Stomach (tissue), 9 donors: ENCODE measurements around the gene SP3. TPM values are rescaled to one million over a fixed set of nuclear protein-coding genes. Genes with fewer than 3 reads are reported as not detected.

Experiments
- DNase-seq, 2 donors: peaks; one replicate each; pipeline versions ENCODE4 v3.0.0 to v3.0.0-alpha.2; 2013 to 2019
- H3K27ac ChIP-seq, 5 donors: fragments of 200-600 bp in 4 of 5; sonication (generic) in 4 of 5; one replicate each; pipeline ENCODE4 v1.5.1; 2013 to 2019; ENCODE audit warnings: mild to moderate bottlenecking in 1 of 5, moderate library complexity in 1 of 5
- H3K27me3 ChIP-seq, 3 donors: fragments of 200-600 bp; sonication (generic); one replicate each; pipeline ENCODE4 v1.5.1; 2017 to 2019; ENCODE audit warnings: mixed run types in 1 of 3
- H3K36me3 ChIP-seq, 4 donors: fragments of 200-600 bp; sonication (generic); 1 replicate in 3 of 4; 2 replicates in 1 of 4; pipeline ENCODE4 v1.5.1; 2016 to 2019
- H3K4me1 ChIP-seq, 4 donors: fragments of 200-600 bp; sonication (generic); one replicate each; pipeline ENCODE4 v1.5.1; 2016 to 2019
- H3K4me3 ChIP-seq, 4 donors: fragments of 200-600 bp; sonication (generic) in 3 of 4; one replicate each; pipeline ENCODE4 v1.5.1; 2016 to 2019; ENCODE audit warnings: mild to moderate bottlenecking in 1 of 4
- H3K9me3 ChIP-seq, 4 donors: fragments of 200-600 bp; sonication (generic); one replicate each; pipeline ENCODE4 v1.5.1; 2016 to 2019
- EP300 ChIP-seq: sonication (generic); formaldehyde crosslinking; IDR thresholded peaks from one replicate; pipeline ENCODE4 v1.6.1; 2017; ENCODE audit warnings: antibody characterized with exemption
- POLR2A ChIP-seq, 4 donors: fragments of 450-650 bp; IDR thresholded peaks; one replicate each; pipeline ENCODE4 v1.6.1; 2016; ENCODE audit warnings: antibody characterized with exemption in 4 of 4, control low read depth in 2 of 4, mild to moderate bottlenecking in 1 of 4, moderate library complexity in 1 of 4
- POLR2AphosphoS5 ChIP-seq, 3 donors: sonication (generic); formaldehyde crosslinking; IDR thresholded peaks; one replicate each; pipeline ENCODE4 v1.6.1; 2016; ENCODE audit warnings: antibody characterized with exemption in 3 of 3
- WGBS, 5 donors: extraction: QIAGEN DNeasy Blood & Tissue Kit in 3 of 5; methylation state at CpG; one replicate each; pipeline versions ENCODE4 v1.1.5 to v1.1.7; 2013 to 2018; 5-methylcytosine and 5-hydroxymethylcytosine counted together
- intact Hi-C: fragments of 100-400 bp; cut with DNase I; formaldehyde crosslinking; loops from one replicate; pipeline ENCODE4 v1.15.1; 2023; ENCODE audit warnings: low total_unique reads
- polyA plus RNA-seq, 3 donors: library from polyadenylated mRNA; stranded (reverse); fragments of 200-250 nt; gene quantifications; one replicate each; pipeline ENCODE4 v1.2.3, GENCODE V29; 2013
- total RNA-seq, 5 donors: library from RNA; depleted of rRNA; stranded (reverse); fragments of >200 nt; gene quantifications; one replicate each; pipeline versions ENCODE4 v1.1.0 to v1.2.3, GENCODE V29; 2014 to 2016
- TF ChIP-seq, protein P1 (sequence below), 7 experiments: fragments of 450-650 bp in 4 of 7; fragments of 200-600 bp in 3 of 7; sonication (generic) in 3 of 7; IDR thresholded peaks; one replicate each; pipeline ENCODE4 v1.5.1; 2016 to 2019; ENCODE audit warnings: antibody characterized with exemption in 7 of 7, control low read depth in 2 of 7, mild to moderate bottlenecking in 1 of 7
- donor health status: healthy with polysubstance abuse.
- donor health status: Bipolar disorder and iron deficiency.
- donor health status: healthy.

SP3 gene
- total and polyA plus RNA-seq, 8 donors, result 15.0 to 147 (median 45.2) TPM

GRCh38 chr2:173985605-173985992 is 20.4 kb upstream of the SP3 start:
- peaks cover 38 to 68% (median 62%) of the 10 kb centered on the region in 4 donors for H3K4me1 ChIP-seq
- 24 to 36% (median 31%) methylated on average over 1 of the region's 1 CpG for WGBS, 5 donors
- TF ChIP-seq EP300 (no peak), POLR2A (IDR thresholded peaks at IDR 0.05) (no peak), POLR2AphosphoS5 (IDR thresholded peaks at IDR 0.05) (no peak)
- TF ChIP-seq, protein P1, sequence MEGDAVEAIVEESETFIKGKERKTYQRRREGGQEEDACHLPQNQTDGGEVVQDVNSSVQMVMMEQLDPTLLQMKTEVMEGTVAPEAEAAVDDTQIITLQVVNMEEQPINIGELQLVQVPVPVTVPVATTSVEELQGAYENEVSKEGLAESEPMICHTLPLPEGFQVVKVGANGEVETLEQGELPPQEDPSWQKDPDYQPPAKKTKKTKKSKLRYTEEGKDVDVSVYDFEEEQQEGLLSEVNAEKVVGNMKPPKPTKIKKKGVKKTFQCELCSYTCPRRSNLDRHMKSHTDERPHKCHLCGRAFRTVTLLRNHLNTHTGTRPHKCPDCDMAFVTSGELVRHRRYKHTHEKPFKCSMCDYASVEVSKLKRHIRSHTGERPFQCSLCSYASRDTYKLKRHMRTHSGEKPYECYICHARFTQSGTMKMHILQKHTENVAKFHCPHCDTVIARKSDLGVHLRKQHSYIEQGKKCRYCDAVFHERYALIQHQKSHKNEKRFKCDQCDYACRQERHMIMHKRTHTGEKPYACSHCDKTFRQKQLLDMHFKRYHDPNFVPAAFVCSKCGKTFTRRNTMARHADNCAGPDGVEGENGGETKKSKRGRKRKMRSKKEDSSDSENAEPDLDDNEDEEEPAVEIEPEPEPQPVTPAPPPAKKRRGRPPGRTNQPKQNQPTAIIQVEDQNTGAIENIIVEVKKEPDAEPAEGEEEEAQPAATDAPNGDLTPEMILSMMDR (IDR thresholded peaks at IDR 0.05), result no peak
- DNase-seq, result no peak
- peak overlapping the region in 4 of 5 donors; percentile 38 to 83 (median 55) for H3K27ac ChIP-seq
- no peaks in the 10 kb centered on the region for H3K27me3 ChIP-seq
- H3K36me3 ChIP-seq, result no peaks in the 10 kb centered on the region
- no peak overlapping the region for H3K4me3 ChIP-seq
- H3K9me3 ChIP-seq, result no peaks in the 10 kb centered on the region
- intact Hi-C loops, result no loop called here

GRCh38 chr2:173984866-173985604 is 19.9 kb upstream of the SP3 start:
- no peaks in the 10 kb centered on the region for H3K36me3 ChIP-seq
- TF ChIP-seq POLR2AphosphoS5 (IDR thresholded peaks at IDR 0.05) (peak in 1 of 3 donors; percentile 39), POLR2A (IDR thresholded peaks at IDR 0.05) (no peak), EP300 (no peak)
- TF ChIP-seq, protein P1 (IDR thresholded peaks at IDR 0.05), result no peak
- peaks cover 33 to 62% (median 57%) of the 10 kb centered on the region in 4 donors for H3K4me1 ChIP-seq
- H3K27me3 ChIP-seq, result no peaks in the 10 kb centered on the region
- peak; percentile 33 to 60 for DNase-seq
- no peak overlapping the region for H3K4me3 ChIP-seq
- intact Hi-C loops, result no loop called here
- no peaks in the 10 kb centered on the region for H3K9me3 ChIP-seq
- 26 to 40% (median 30%) methylated on average over 9 of the region's 9 CpGs for WGBS, 5 donors
- peak overlapping the region; percentile 38 to 83 (median 56) for H3K27ac ChIP-seq

- peaks cover 33 to 57% (median 55%) of the 10 kb centered on the region in 4 donors for H3K4me1 ChIP-seq
- no peak overlapping the region for H3K4me3 ChIP-seq
- peak overlapping the region in 2 of 5 donors; percentile 14 to 83 for H3K27ac ChIP-seq
Observed at GRCh38 chr2:173983391-173983871, 18.3 kb upstream of the SP3 start.

DNA sequence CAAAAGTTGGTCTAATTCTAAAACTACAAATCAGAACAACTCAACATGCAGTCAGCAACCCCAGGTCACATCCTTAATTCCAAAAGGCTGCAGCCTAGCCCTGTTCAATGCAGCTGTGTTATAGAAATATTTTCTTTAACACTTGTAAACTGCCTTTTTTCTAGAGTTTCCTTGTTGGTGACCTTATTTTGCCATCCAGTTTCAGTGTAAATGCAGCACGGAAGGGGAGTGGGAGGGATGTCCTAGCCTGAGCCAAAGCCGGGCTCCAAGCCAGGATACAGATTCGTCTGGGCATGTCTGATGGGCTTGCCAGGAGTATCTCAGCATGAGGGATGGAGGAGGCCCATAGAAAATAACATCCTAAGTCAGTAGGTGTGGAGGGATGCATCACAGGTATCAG is 17.7 kb upstream of the SP3 start:
- DNase-seq, result peak in 1 of 2 donors; percentile 69
- peaks cover 33 to 55% (median 52%) of the 10 kb centered on the region in 4 donors for H3K4me1 ChIP-seq

More at GRCh38 chr2:173983391-173983871, 18.3 kb upstream of the SP3 start:
- TF ChIP-seq POLR2A (IDR thresholded peaks at IDR 0.05) (no peak), EP300 (no peak), POLR2AphosphoS5 (IDR thresholded peaks at IDR 0.05) (no peak)
- TF ChIP-seq, protein P1 (IDR thresholded peaks at IDR 0.05), result no peak
- 33 to 52% (median 39%) methylated on average over 3 of the region's 3 CpGs for WGBS, 5 donors
- intact Hi-C loops, result no loop called here
- Histone ChIP-seq H3K36me3 (no peaks in the 10 kb centered on the region), H3K9me3 (no peaks in the 10 kb centered on the region), H3K27me3 (no peaks in the 10 kb centered on the region)
- no peak for DNase-seq

More for the DNA sequence above, 17.7 kb upstream of the SP3 start:
- no peak for TF ChIP-seq POLR2AphosphoS5 (IDR thresholded peaks at IDR 0.05)
- no peak for TF ChIP-seq POLR2A (IDR thresholded peaks at IDR 0.05)
- TF ChIP-seq, protein P1 (IDR thresholded peaks at IDR 0.05), result no peak
- no peak for TF ChIP-seq EP300
- no peaks in the 10 kb centered on the region for H3K9me3 ChIP-seq
- intact Hi-C loops, result no loop called here
- no peaks in the 10 kb centered on the region for H3K36me3 ChIP-seq
- peak overlapping the region in 1 of 5 donors; percentile 14 for H3K27ac ChIP-seq
- H3K4me3 ChIP-seq, result no peak overlapping the region
- WGBS, 5 donors, result 18 to 38% (median 27%) methylated on average over 3 of the region's 3 CpGs
- H3K27me3 ChIP-seq, result no peaks in the 10 kb centered on the region
